ENCODE measurements around the gene POLK. TPM values are rescaled to one million over a fixed set of nuclear protein-coding genes. Genes with fewer than 3 reads are reported as not detected.

The POLK gene
- total and polyA plus RNA-seq, 2 donors (not counting 3 experiments of a cell fraction or from before 2014, with no cell fraction given): 5.1 to 27.3 TPM

- no TSS peak for BruUV-seq (replicated peaks)
- H3K36me3 ChIP-seq (ENCODE audit: control insufficient read depth in 2 of 2, extremely low read depth in 1 of 2, insufficient read depth in 2 of 2, low read length in 2 of 2): no peaks in the 10 kb centered on the region
- no peak overlapping the region for H3K9ac ChIP-seq (replicated peaks; ENCODE audit: extremely low read depth, insufficient read depth, low read length)
- no peak overlapping the region for H3K27ac ChIP-seq (ENCODE audit: insufficient read depth, low read depth, low read length)
- H2AFZ ChIP-seq (ENCODE audit: low read depth, low read length): no peak overlapping the region
- no peaks in the 10 kb centered on the region for H3K27me3 ChIP-seq (ENCODE audit: control insufficient read depth in 2 of 2, insufficient read depth in 2 of 2, low read length in 2 of 2)
- peaks cover 8% of the 10 kb centered on the region for H3K4me1 ChIP-seq (ENCODE audit: control insufficient read depth, extremely low read depth, insufficient read depth, low read length)
- intact Hi-C loops (cut with micrococcal nuclease): no loop called here
- no peaks in the 10 kb centered on the region for H3K9me1 ChIP-seq (replicated peaks; ENCODE audit: control insufficient read depth, extremely low read depth, insufficient read depth, low read length)
- no peaks in the 10 kb centered on the region for H3K9me3 ChIP-seq (replicated peaks; ENCODE audit: control insufficient read depth, insufficient read depth, low read length)
- H3K4me3 ChIP-seq (replicated peaks in 1 of 3; ENCODE audit: insufficient read depth in 1 of 3, low read depth in 1 of 3, low read length in 3 of 3): no peak overlapping the region
- ChIA-PET POLR2A (no interaction called here), CTCF (no interaction called here)
- TF ChIP-seq JUN (IDR thresholded peaks at IDR 0.05; ENCODE audit: borderline replicate concordance, insufficient read depth, insufficient read length, low read depth): no peak
- TF ChIP-seq MYC (IDR thresholded peaks at IDR 0.05; ENCODE audit: low read depth, low read length): no peak
- no peak for TF ChIP-seq MAX (IDR thresholded peaks at IDR 0.05; ENCODE audit: insufficient read depth, insufficient read length)
- no peak for TF ChIP-seq POLR2AphosphoS5 (IDR thresholded peaks at IDR 0.05; ENCODE audit: insufficient read depth, low read depth, low read length)
- no peak for TF ChIP-seq POLR2A (IDR thresholded peaks at IDR 0.05; ENCODE audit: low read depth, low read length)
- no peak overlapping the region for H3K4me2 ChIP-seq (ENCODE audit: insufficient read depth, low read length)
- FAIRE-seq (no peak), DNase-seq (ENCODE audit: low read depth, low spot score) (no peak)
- H3K79me2 ChIP-seq (ENCODE audit: control insufficient read depth, insufficient read depth, low read length): peaks cover 28% of the 10 kb centered on the region
- H4K20me1 ChIP-seq (replicated peaks; ENCODE audit: control insufficient read depth, extremely low read depth, insufficient read depth, low read length): peaks cover 5% of the 10 kb centered on the region
- dilution Hi-C loops (cut with MboI; ENCODE audit: extremely low pct_ligation_motif_present, low sequenced_read_pairs): no loop called here
Measured at GRCh38 chr5:75463726-75464125, 48.0 kb upstream of the POLK start.

GRCh38 chr5:75465480-75465879 lies 46.2 kb upstream of the POLK start:
- H3K9me3 ChIP-seq (replicated peaks; ENCODE audit: control insufficient read depth, insufficient read depth, low read length): no peaks in the 10 kb centered on the region
- DNase-seq (ENCODE audit: low read depth, low spot score) (peak; percentile 87), FAIRE-seq (peak; percentile 21)
- peaks cover 8% of the 10 kb centered on the region for H3K4me1 ChIP-seq (ENCODE audit: control insufficient read depth, extremely low read depth, insufficient read depth, low read length)
- CTCF ChIA-PET: no interaction called here
- TF ChIP-seq FOS (IDR thresholded peaks at IDR 0.05; ENCODE audit: borderline replicate concordance, insufficient read depth, low read length): no peak
- TF ChIP-seq EZH2 (IDR thresholded peaks at IDR 0.05; ENCODE audit: borderline replicate concordance, low read depth, low read length, severe bottlenecking): no peak
- no peak for TF ChIP-seq GATA2 (IDR thresholded peaks at IDR 0.05; ENCODE audit: insufficient read depth, insufficient read length, low read depth, low read length)
- no peak for TF ChIP-seq MAX (IDR thresholded peaks at IDR 0.05; ENCODE audit: insufficient read depth, insufficient read length)
- no peak for TF ChIP-seq POLR2AphosphoS5 (IDR thresholded peaks at IDR 0.05; ENCODE audit: insufficient read depth, low read depth, low read length)
- TF ChIP-seq MYC (IDR thresholded peaks at IDR 0.05; ENCODE audit: low read depth, low read length): no peak
- no peaks in the 10 kb centered on the region for H3K27me3 ChIP-seq (ENCODE audit: control insufficient read depth in 2 of 2, insufficient read depth in 2 of 2, low read length in 2 of 2)
- POLR2A ChIA-PET: no interaction called here
- H3K4me2 ChIP-seq (ENCODE audit: insufficient read depth, low read length): no peak overlapping the region
- no peaks in the 10 kb centered on the region for H3K9me1 ChIP-seq (replicated peaks; ENCODE audit: control insufficient read depth, extremely low read depth, insufficient read depth, low read length)
- no peak overlapping the region for H3K4me3 ChIP-seq (replicated peaks in 1 of 3; ENCODE audit: insufficient read depth in 1 of 3, low read depth in 1 of 3, low read length in 3 of 3)
- no peak overlapping the region for H3K27ac ChIP-seq (ENCODE audit: insufficient read depth, low read depth, low read length)
- H2AFZ ChIP-seq (ENCODE audit: low read depth, low read length): no peak overlapping the region
- no peaks in the 10 kb centered on the region for H3K36me3 ChIP-seq (ENCODE audit: control insufficient read depth in 2 of 2, extremely low read depth in 1 of 2, insufficient read depth in 2 of 2, low read length in 2 of 2)
- intact Hi-C loops (cut with micrococcal nuclease) (no loop called here), dilution Hi-C loops (cut with MboI; ENCODE audit: extremely low pct_ligation_motif_present, low sequenced_read_pairs) (no loop called here)
- no peak overlapping the region for H3K9ac ChIP-seq (replicated peaks; ENCODE audit: extremely low read depth, insufficient read depth, low read length)
- peaks cover 5% of the 10 kb centered on the region for H4K20me1 ChIP-seq (replicated peaks; ENCODE audit: control insufficient read depth, extremely low read depth, insufficient read depth, low read length)
- peaks cover 32% of the 10 kb centered on the region for H3K79me2 ChIP-seq (ENCODE audit: control insufficient read depth, insufficient read depth, low read length)
- no TSS peak for BruUV-seq (replicated peaks)

Data from endothelial cell of umbilical vein (primary cell).